GM19468 (cell line): ENCODE measurements around the gene ARID5B.

Experiments
- ATAC-seq: cut with Tn5 transposase; IDR thresholded peaks from one replicate; pipeline ENCODE4 v1.9.1; 2021; ENCODE audit warnings: mild to moderate bottlenecking, moderate library complexity, moderate number of reproducible peaks; ENCODE audit not compliant: unreplicated experiment; ENCODE audit errors: extremely low read depth

The ARID5B gene

DNA sequence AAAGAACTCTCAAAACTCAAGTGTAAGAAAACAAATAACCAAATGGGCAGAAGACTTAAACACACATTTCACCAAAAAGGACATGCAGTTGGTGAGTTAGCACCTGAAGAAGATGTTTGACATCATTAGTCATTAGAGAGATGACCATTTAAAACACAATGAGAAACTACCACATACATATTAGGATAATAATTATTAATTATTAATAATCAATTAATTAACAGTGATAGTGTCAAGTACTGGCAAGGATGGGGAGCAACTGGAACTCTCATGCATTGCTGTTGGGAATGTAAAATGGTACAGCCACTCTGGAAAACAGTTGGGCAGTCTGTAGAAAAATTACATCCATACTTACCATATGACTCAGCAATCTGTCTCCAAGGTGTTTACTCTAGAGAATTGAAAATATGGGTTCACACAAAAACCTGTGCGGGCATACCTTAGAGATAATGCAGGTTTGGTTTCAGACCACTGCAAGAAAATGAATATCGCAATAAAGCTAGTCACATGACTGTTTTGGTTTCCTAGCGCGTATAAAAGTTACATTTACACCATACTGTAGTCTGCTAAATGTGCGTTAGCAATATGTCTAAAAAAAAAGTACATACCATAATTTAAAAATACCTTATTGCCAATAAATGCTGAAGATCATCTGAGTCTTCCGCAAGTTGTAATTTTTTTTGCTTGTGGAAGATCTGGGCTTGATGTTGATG lies 30.3 kb downstream of the ARID5B start:
- no peak for ATAC-seq

DNA sequence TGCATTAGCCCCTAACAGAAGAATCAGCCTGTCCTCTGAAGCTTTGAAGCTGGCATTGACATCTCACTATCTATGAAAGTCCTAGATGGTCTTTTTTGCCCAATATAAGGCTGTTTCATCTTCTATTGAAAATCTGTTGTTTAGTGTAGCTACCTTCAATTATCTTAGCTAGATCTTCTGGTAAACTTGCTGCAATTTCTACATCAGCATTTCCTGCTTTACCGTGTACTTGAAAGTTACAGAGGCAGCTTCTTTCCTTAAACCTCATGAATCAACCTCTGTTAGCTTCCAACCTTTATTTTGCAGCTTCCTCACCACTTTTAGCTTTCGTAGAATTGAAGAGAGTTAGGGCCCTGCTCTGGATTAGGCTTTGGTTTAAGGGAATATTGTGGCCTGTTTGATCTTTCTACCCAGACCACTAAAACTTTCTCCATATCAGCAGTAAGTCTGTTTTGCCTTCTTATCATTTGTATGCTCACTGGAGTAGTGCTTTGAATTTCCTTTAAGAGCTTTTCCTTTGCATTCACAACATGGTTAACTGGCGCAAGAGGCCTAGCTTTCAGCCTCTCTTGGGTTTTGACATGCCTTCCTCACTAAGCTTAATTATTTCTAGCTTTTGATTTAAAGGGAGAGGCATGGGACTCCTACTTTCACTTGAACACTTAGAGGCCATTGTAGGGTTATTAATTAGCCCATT lies 32.5 kb downstream of the ARID5B start:
- ATAC-seq, result no peak

DNA sequence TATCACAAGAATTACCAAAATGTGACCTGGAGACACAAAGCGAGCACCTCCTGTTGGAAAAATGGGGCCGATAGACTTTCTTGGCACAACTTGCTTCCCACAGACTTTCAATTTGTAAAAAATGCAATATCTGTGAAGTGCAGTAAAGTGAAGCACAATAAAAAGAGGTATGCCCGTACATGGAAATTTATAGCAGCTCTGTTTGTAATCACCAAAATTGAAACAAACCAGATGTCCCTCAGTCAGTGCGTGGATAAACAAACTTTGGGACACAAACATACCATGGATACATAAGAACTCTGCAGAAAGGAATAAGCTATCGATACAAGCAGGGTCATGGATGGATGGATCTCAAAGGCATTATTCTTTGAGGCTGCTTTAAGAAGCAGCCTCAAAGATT lies 33.6 kb downstream of the ARID5B start:
- no peak for ATAC-seq

DNA sequence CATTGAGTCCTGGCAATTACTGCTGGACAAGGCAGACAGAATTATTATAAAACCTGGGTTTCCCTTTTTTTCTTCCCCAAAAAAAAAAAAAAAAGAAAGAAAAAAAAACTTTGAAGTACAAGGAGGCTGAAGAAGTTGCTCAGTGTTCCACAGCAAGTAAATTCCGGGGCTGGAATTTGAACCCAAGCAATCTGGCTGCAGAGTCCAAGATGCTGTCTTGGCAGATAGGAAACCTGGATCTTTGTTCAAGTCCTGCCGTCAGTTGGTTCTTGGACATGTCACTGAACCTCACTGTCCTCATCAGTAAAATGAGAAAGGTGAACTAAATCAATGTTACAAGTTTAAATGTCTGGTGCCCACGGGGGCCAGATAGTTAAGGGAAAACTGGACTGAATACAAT lies 35.3 kb downstream of the ARID5B start:
- ATAC-seq, result no peak

DNA sequence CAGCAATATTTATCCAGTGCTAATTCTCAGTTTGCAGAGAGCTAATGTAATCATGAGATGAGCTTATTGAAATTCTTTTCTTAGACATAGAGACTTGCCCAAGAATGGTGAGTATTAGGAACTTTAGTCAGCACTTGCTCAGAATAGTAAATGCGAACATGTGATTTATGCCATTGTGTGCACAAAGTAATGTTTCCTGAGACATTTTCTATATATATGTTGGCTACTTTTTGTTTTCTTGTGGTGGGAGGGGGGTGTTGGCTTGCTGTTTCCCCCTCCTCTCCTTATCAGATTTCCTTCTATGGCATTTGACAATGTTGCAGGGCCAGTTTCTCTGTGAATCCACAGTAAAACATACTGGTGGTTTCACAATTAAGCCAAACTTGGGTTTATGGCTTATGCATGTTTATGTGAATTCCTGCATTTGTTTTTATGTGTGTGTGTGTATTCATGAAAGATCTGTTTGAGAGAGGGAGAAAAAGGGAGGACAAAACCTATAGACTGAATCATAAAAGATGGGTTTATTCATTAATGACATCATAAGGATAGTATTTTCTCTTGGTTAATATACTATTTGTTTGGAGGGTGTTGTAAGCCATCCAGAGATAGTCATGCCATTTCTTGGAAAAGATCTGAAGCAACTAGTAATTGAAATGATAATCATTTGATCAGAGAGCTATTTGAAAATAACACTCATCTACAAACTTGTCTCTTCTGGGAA lies 36.3 kb downstream of the ARID5B start:
- no peak for ATAC-seq

DNA sequence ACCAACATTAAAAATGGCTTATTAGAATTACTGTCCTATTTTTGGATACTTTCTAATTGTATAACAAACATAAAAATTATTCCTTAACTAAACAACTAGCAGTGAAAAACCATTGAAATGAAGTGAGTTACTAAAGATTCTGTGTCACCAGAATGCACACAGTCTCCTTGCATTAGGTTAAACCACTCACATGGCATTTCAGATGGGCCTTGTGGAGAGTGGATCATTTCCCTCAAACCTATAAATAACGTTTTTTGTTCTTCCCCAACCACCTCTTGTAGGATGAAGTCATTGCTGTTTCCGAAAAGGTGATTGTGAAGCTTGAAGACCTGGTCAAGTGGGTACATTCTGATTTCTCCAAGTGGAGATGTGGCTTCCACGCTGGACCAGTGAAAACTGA lies 38.4 kb downstream of the ARID5B start:
- no peak for ATAC-seq

DNA sequence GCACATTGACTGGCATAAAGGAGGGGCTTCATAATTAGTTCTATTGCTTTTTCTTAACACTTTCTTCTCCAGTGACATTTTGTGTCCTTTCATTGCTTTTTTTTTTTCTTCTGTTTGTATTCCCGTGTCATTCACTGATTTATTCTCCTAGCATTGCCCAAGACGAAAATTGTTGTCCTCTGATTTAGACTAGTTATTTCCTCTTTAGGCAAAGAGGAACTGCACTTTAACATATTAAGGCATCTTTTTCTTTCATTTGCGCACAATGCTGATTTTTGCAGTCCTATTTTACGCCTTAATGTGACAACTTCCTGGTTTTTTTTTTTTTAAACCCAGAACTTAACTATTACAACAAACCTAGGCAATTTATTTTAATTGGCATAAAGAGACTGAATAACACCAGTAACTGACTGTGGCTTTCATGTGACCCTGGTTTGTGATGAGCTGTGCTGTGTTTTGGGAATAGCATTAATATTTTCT lies 39.7 kb downstream of the ARID5B start:
- ATAC-seq, result no peak

DNA sequence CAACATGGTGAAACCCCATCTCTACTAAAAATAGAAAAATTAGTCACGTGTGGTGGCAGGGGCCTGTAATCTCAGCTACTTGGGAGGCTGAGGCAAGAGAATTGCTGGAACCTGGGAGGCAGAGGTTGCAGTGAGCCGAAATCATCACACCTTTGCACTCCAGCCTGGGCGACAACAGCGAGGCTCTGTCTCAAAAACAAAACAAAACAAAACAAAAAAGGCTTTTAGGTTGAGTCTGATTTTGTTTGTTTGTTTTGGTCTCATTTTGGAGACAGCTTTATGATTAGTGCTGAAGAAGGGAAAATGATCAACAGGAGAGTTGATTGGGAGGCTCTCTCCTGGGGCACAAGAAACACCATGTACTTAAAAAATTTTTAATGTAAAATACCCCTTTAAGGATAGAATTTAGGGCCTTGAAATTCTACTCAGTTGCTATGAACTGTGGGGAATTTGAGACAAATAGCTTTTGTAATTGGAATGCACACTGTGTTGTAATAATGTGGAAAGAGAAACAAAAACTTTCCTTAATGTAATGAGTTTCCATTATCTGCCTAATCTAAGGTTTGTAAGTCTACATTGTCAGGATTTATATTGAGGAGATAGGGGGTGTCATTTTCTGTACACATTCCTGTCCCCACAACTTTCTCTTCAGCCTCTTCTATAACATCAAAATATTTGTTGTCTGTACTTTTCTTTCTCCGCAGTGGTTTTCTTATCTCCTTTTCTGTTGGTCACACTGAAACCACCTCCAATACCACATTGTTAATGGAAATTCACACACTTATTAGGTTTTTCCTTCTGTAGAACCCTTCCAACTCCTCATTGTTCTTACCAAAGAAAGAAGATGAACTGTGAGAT lies 41.3 kb downstream of the ARID5B start:
- ATAC-seq, result no peak

DNA sequence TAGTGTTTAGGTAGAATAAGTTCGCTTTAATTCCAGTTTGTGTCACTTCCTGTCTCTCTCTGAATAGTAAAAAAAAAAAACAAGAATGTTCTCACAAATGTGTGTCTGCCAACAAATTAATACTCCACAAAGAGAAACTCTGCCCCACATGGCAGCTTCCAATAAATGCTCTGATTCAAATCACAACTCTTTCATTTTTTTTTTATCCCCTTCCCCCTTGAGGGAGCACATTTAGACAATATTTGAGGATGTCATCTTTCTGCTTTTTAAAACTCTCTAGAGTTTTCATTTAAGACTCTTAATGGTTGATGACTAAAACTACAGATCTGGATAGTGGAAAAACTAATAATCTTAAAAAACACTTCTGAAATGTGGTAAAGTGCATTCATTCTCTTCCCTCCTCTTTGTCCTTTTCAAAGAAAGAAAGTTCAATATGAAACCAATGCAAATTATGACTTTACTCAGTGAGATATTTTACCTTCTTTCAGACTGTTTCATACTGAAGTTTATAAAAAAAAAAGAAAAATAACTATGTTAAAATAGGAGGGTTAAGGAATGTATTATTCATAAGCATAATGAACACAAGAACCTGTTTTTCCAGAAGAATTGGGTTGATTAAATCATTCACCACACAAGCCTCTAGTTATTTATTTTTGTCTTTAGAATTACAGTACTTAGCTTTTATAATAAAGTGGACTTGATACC lies 42.3 kb downstream of the ARID5B start:
- ATAC-seq, result peak; percentile 35

DNA sequence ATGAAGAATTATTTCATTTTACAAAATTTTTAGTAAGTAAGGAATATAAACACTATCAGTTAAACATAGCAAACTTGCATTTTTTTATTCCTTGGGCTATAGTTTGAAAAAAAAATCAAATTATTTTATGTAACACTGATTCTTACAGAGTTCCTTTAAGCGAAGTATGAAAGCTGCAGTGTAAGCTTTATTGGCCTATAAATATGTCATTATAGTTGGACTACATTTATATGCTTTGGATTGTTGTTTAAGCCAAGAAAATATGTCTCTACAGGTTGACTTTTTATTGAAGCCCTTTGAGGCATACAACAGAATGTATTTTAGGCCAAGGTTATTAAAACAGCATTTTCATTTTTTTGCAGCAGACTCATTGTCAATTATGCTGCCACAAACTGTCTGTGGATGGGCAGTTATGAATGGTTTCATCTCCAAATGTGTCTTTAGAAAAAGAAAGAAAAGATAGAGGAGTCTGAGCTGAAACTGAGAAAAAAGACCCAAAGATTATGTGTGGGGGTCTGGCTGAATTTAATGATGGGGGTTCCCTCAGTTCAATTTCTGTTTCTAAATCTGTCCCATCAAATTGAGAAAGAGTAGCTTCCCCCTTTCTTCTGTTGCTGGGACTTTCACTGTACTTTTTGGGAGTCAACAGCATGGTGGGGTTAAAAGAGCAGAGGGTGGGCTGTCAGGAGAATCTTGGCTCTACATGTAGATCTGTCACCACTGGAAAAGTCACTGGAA lies 43.1 kb downstream of the ARID5B start:
- no peak for ATAC-seq

DNA sequence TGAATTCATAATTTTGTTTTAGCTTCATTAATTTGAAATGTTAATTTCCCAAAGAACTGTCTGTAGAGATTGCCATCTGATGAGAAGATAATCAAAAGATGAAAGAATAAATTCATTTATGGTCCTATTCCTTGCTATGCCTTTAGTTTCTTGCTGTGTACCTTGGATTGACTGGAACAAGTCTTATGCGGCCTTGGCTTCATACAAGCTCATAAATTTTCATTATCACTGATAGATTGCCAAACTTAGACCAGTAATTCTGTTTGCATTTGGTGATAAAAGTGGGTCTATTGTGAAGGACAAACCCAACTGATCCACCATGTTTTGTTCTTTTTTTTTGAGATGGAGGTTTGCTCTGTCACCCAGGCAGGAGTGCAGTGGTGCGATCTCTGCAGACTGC lies 48.2 kb downstream of the ARID5B start:
- ATAC-seq, result no peak

DNA sequence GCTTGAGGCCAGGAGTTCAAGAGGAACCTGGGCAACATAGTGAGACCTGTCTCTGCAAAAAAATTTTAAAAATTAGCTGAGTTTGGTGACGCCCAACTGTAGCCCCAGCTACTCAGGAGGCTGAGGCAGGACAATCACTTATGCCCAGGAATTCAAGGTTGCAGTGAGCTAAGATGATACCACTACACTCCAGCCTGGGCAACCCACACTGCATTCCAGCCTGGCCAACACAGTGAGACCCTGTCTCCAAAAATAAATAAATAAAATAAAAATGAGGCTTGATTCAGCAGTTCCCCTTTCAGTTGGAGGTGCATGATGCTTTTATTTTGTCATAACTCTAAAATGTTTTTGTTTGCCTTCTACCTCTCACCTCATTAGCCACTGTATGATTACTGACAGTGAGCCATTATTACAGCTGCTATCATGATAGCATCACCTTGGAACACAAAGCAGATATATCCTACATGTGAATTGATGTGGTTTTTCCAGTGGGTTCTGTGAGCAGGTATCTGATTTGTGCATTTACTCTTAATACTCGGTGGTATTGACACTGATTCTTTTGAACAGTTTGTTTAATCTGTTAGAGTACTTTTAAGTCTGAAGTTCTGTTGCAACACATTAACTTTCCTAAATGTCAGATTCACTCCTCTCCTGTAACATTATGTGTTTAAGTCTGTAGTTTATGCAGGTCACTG lies 49.1 kb downstream of the ARID5B start:
- no peak for ATAC-seq

DNA sequence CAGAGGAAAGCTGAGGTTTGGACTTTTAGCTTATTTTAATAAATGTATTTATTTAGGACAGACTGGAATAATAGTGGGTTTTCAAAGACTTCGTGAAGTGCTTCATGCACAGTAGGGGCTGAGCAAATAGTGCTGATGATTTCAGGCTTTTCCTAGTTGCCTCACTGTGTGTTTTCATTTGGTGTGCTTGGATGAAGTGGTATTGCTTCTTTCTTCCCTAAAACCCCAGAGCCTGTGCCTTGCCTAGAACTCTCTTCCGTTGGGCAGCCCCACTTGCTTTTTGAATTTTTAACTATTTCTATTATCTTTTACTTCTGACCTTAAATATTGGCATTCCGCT lies 49.6 kb downstream of the ARID5B start:
- ATAC-seq, result no peak

DNA sequence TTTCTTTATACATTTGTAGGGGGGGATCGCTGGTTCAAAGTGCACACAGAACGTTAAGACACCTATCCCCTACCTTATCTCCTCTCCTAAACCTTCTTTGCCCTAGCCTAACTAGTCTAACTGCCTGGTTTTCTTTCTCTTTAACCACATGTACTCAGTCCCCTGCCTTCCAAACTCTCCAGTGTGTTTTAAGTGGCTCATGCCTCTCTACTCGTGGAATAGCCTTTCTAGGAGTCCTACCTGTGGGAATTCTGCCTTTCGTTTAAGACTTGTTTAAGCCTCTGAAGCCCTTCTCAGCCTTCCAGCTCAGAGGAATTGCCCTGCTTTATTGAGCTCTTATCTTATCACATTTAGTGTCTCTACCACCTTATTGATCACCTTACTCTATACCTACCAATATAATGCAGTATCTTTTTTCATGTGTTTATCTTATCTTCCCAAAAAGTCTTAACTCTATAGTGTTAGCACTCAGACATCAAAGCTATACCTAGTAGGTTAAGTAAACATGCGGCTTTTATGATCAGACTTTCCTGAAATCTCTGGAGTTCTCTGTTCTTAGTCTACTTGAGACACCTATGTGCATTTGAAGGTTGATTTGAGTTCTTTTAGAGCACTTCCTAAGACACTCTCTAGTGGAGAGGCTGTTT lies 50.7 kb downstream of the ARID5B start:
- ATAC-seq, result no peak

DNA sequence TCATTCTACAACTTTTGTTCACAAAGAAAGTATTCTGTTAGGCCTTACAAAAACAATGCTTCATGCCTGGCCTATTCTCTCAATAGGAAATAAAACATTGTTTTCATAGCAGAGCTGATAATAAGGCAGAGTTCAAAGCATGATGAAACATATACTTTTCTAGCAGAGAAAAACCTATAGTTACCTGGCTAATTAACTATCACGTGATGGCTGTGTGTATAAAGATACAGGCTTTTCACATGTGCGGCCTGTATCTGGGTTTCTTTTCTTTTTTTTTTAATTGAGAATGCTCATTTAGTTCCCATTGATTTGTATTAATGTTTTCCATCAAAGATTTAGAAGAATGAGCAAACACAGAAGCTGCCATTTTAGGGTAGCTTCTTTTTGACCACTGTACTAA lies 51.7 kb downstream of the ARID5B start:
- ATAC-seq, result no peak

DNA sequence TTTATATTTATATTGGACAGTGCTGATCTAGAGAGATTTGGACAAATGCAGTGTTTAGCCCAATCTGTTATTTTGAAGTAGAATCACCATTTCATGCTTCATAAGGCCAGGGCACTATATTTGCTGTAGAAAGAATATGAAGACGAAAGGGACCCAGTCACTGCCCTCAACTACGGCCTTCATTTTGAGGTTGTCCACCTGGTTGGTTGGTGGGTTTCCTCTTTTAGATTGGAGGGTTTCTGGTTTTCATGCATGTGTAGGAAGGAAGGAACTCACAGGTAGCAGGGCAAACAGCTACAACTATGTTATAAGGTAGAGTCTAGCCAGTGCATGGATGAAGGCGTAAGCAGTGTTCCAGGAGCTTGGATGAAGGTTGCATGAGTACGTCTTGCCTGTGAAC lies 56.3 kb downstream of the ARID5B start:
- ATAC-seq, result no peak

DNA sequence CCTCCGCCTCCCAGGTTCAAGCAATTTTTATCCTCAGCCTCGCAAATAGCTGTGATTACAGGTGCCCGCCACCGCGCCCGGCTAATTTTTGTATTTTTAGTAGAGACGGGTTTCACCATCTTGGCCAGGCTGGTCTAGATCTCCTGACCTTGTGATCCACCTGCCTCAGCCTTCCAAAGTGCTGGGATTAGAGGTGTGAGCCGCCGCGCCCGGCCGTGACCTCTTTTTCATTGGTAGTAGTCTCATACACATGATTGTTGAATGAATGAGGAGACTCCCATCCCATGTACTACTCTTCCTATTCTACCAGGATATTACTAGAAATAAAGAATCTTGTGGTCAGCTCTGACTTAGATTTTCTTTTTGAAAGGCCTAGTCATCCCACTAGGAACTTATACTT lies 56.8 kb downstream of the ARID5B start:
- ATAC-seq, result no peak

DNA sequence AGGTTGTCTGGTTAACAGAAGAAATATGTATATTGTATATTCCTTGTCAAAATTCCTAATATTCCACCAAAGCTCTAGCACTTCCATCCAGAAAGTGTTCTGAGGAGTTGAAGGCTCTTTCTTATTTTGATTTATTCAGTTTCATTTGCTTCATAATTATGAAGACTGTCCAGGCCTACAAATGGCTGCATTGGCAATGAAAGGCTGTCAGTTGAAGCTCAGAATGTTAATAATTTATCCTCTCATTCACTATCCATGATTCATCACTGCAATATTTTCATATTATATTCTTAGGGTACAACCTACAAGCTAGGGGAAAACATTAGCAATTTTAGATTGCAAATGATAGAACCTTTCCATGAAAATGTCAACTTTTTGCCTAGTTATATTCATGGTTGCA lies 57.3 kb downstream of the ARID5B start:
- no peak for ATAC-seq
